Activated naive CD8-positive, alpha-beta T cell treated with anti-CD3 and anti-CD28 coated beads for 36 hours (primary cell): ENCODE data around the gene SWAP70. TPM values are rescaled to one million over a fixed set of nuclear protein-coding genes. Genes with fewer than 3 reads are reported as not detected.

Experiments
- DNase-seq: peaks from one replicate; pipeline ENCODE4 v3.0.0; 2021
- H3K27ac Mint-ChIP-seq: one replicate; pipeline ENCODE4 v1.8.0; 2022; ENCODE audit warnings: mild to moderate bottlenecking, moderate library complexity, mixed read lengths
- H3K27me3 Mint-ChIP-seq: one replicate; pipeline ENCODE4 v1.8.0; 2022; ENCODE audit warnings: mild to moderate bottlenecking, mixed read lengths
- H3K36me3 Mint-ChIP-seq: one replicate; pipeline ENCODE4 v1.8.0; 2021; ENCODE audit warnings: mild to moderate bottlenecking, mixed read lengths
- H3K4me1 Mint-ChIP-seq: one replicate; pipeline ENCODE4 v1.8.0; 2021; ENCODE audit warnings: mixed read lengths
- H3K4me3 Mint-ChIP-seq: one replicate; pipeline ENCODE4 v1.8.0; 2022; ENCODE audit warnings: mild to moderate bottlenecking, moderate library complexity, mixed read lengths
- H3K9me3 Mint-ChIP-seq: one replicate; pipeline ENCODE4 v1.8.0; 2022; ENCODE audit warnings: mixed read lengths
- total RNA-seq, 2 experiments: library from RNA; stranded (reverse); gene quantifications; one replicate each; pipeline ENCODE4 v1.2.3, GENCODE V29; 2021

Gene SWAP70
- total RNA-seq, 2 experiments from 2014 or later = 10.0 to 10.9 TPM

- no peaks in the 10 kb centered on the region for H3K27me3 Mint-ChIP-seq
- H3K36me3 Mint-ChIP-seq = peaks cover 11% of the 10 kb centered on the region
- no peak overlapping the region for H3K4me3 Mint-ChIP-seq
- DNase-seq = no peak
- no peaks in the 10 kb centered on the region for H3K9me3 Mint-ChIP-seq
- H3K4me1 Mint-ChIP-seq = peaks cover 46% of the 10 kb centered on the region
- peak overlapping the region; percentile 5 for H3K27ac Mint-ChIP-seq
Observed at GRCh38 chr11:9755561-9756185, 91.8 kb downstream of the SWAP70 start.

DNA sequence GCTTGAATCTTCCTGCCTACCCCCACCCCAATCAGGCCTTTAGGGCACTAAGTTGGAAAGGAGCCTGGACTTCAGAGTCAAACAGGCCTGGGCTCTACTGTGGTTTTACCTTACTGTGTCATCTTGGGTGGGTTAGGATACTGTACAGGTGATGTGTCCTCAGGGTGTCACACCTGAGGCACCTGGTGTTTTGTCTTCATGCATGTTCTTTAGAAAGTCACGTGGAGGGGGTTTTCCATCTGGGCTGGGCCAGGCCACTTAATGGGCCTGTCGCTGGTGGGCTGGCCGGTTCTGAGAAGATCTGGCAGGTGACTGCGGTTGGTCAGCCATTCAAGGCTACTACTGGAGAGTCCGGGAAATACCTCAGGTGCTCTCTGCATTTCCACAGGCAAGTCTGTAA lies 92.6 kb downstream of the SWAP70 start:
- Mint-ChIP-seq H3K27me3 (no peaks in the 10 kb centered on the region), H3K4me3 (no peak overlapping the region), H3K9me3 (no peaks in the 10 kb centered on the region), H3K4me1 (peaks cover 51% of the 10 kb centered on the region), H3K36me3 (peaks cover 14% of the 10 kb centered on the region), H3K27ac (no peak overlapping the region)
- no peak for DNase-seq

DNA sequence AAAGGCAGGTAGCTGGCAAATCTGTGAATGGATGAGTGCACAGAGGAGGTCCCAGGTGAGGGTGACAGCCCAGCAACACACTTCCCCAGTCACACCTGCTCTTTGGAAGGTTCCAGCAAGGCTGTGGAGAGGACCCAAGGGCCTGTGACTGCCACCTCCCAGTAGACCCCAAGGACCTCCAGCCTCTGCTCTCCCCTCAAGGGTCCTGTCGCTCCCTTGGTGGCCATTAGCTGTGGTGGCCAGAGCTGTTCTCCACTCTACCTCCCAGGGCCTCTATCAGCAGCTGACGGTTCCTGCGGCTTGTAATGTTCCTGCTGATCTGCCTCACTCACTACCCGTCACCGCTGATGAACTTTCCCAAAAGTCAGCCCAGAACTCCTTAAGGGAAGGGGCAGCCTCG lies 93.0 kb downstream of the SWAP70 start:
- no peaks in the 10 kb centered on the region for H3K9me3 Mint-ChIP-seq
- H3K27me3 Mint-ChIP-seq = no peaks in the 10 kb centered on the region
- H3K36me3 Mint-ChIP-seq = peaks cover 14% of the 10 kb centered on the region
- no peak for DNase-seq
- peak overlapping the region; percentile 23 for H3K27ac Mint-ChIP-seq
- no peak overlapping the region for H3K4me3 Mint-ChIP-seq
- H3K4me1 Mint-ChIP-seq = peaks cover 54% of the 10 kb centered on the region

- H3K27me3 Mint-ChIP-seq = no peaks in the 10 kb centered on the region
- peaks cover 14% of the 10 kb centered on the region for H3K36me3 Mint-ChIP-seq
- H3K27ac Mint-ChIP-seq = peak overlapping the region; percentile 91
- H3K9me3 Mint-ChIP-seq = no peaks in the 10 kb centered on the region
- peaks cover 51% of the 10 kb centered on the region for H3K4me1 Mint-ChIP-seq
- DNase-seq = peak; percentile 96
- peak overlapping the region; percentile 85 for H3K4me3 Mint-ChIP-seq
Observed at GRCh38 chr11:9757809-9758636, 94.1 kb downstream of the SWAP70 start.

- Mint-ChIP-seq H3K9me3 (no peaks in the 10 kb centered on the region), H3K4me1 (peaks cover 52% of the 10 kb centered on the region), H3K4me3 (peak overlapping the region; percentile 85), H3K27me3 (no peaks in the 10 kb centered on the region), H3K27ac (peak overlapping the region; percentile 98), H3K36me3 (peaks cover 14% of the 10 kb centered on the region)
- DNase-seq = peak; percentile 74
Observed at GRCh38 chr11:9758637-9759518, 95.0 kb downstream of the SWAP70 start.

- Mint-ChIP-seq H3K36me3 (peaks cover 14% of the 10 kb centered on the region), H3K27ac (peak overlapping the region; percentile 98), H3K27me3 (no peaks in the 10 kb centered on the region), H3K4me1 (peaks cover 52% of the 10 kb centered on the region), H3K4me3 (peak overlapping the region; percentile 85), H3K9me3 (no peaks in the 10 kb centered on the region)
- peak; percentile 91 for DNase-seq
Observed at GRCh38 chr11:9759519-9760192, 95.8 kb downstream of the SWAP70 start.

DNA sequence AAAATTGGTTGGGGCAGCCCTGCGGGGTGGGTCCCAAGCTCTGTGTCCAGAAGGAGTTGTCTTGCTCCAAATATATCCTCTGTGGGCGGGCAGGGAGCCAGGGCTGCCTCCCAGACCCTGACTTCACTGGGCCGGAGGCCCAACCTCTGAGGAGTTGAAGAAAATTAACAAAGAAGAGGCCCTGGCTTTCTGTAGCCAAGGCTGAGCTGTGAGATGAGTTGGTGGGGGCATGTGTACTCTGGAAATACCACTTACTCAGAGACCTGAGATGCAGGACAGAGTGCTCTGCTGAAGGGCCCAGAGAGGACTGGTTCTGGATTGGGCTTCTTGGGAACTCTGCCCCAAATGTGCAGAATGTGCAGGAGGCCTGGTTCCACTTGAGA lies 96.3 kb downstream of the SWAP70 start:
- Mint-ChIP-seq H3K4me1 (peaks cover 52% of the 10 kb centered on the region), H3K4me3 (peak overlapping the region; percentile 85), H3K27me3 (no peaks in the 10 kb centered on the region), H3K36me3 (peaks cover 14% of the 10 kb centered on the region), H3K9me3 (no peaks in the 10 kb centered on the region), H3K27ac (peak overlapping the region; percentile 98)
- peak; percentile 5 for DNase-seq

DNA sequence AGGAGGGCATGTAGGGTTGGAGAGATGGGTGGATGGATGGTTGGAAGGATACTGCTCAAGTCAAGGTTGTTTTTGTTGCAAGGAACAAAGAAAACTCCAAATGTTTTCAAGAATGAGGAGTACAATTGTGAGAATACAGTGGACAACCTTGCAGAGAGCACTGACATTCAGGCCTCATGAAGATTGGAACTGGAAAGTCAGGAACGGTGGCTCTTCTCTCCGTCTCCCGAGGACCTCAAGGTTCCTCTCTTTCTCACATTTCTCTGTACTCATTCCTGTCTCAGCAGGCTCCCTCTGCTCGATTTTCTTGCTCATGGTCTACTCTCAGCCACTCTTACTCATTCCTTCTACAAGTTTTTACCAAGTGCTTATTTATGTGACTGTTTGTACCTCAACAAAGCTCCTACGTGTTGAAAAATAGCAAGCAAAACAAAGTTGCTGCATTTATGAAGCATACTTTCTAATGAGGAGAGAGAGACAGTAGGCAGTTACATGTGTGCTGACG lies 97.6 kb downstream of the SWAP70 start:
- peaks cover 45% of the 10 kb centered on the region for H3K4me1 Mint-ChIP-seq
- H3K4me3 Mint-ChIP-seq = no peak overlapping the region
- peaks cover 14% of the 10 kb centered on the region for H3K36me3 Mint-ChIP-seq

GRCh38 chr11:9762531-9762930 lies 98.7 kb downstream of the SWAP70 start:
- Mint-ChIP-seq H3K4me1 (peaks cover 38% of the 10 kb centered on the region), H3K27ac (no peak overlapping the region), H3K4me3 (no peak overlapping the region), H3K36me3 (peaks cover 19% of the 10 kb centered on the region), H3K9me3 (no peaks in the 10 kb centered on the region), H3K27me3 (no peaks in the 10 kb centered on the region)
- no peak for DNase-seq

More for the DNA sequence above, 97.6 kb downstream of the SWAP70 start:
- DNase-seq = no peak
- H3K9me3 Mint-ChIP-seq = no peaks in the 10 kb centered on the region
- H3K27me3 Mint-ChIP-seq = no peaks in the 10 kb centered on the region
- H3K27ac Mint-ChIP-seq = no peak overlapping the region

- Mint-ChIP-seq H3K4me1 (peaks cover 36% of the 10 kb centered on the region), H3K27me3 (no peaks in the 10 kb centered on the region), H3K36me3 (peaks cover 21% of the 10 kb centered on the region), H3K27ac (no peak overlapping the region), H3K9me3 (no peaks in the 10 kb centered on the region), H3K4me3 (no peak overlapping the region)
- DNase-seq = no peak
Observed at GRCh38 chr11:9763301-9763700, 99.4 kb downstream of the SWAP70 start.

- no peaks in the 10 kb centered on the region for H3K27me3 Mint-ChIP-seq
- H3K36me3 Mint-ChIP-seq = peaks cover 17% of the 10 kb centered on the region
- peaks cover 19% of the 10 kb centered on the region for H3K4me1 Mint-ChIP-seq
- H3K27ac Mint-ChIP-seq = no peak overlapping the region
- no peaks in the 10 kb centered on the region for H3K9me3 Mint-ChIP-seq
- no peak overlapping the region for H3K4me3 Mint-ChIP-seq
- no peak for DNase-seq
Observed at GRCh38 chr11:9765320-9766101, 101.6 kb downstream of the SWAP70 start.

- no peaks in the 10 kb centered on the region for H3K4me1 Mint-ChIP-seq
Observed at GRCh38 chr11:9769621-9770020, 105.7 kb downstream of the SWAP70 start.

GRCh38 chr11:9771071-9771511 lies 107.2 kb downstream of the SWAP70 start:
- Mint-ChIP-seq H3K9me3 (no peaks in the 10 kb centered on the region), H3K4me1 (no peaks in the 10 kb centered on the region), H3K27ac (no peak overlapping the region), H3K36me3 (peaks cover 25% of the 10 kb centered on the region), H3K4me3 (no peak overlapping the region), H3K27me3 (no peaks in the 10 kb centered on the region)
- DNase-seq = no peak

More at GRCh38 chr11:9769621-9770020, 105.7 kb downstream of the SWAP70 start:
- H3K9me3 Mint-ChIP-seq = no peaks in the 10 kb centered on the region
- H3K36me3 Mint-ChIP-seq = peaks cover 20% of the 10 kb centered on the region
- H3K27ac Mint-ChIP-seq = no peak overlapping the region
- no peak for DNase-seq
- no peaks in the 10 kb centered on the region for H3K27me3 Mint-ChIP-seq
- H3K4me3 Mint-ChIP-seq = no peak overlapping the region

GRCh38 chr11:9772218-9772617 lies 108.3 kb downstream of the SWAP70 start:
- DNase-seq = no peak
- Mint-ChIP-seq H3K9me3 (no peaks in the 10 kb centered on the region), H3K36me3 (peaks cover 20% of the 10 kb centered on the region), H3K4me3 (no peak overlapping the region), H3K4me1 (no peaks in the 10 kb centered on the region), H3K27ac (no peak overlapping the region), H3K27me3 (no peaks in the 10 kb centered on the region)
